Activated CD4-positive, alpha-beta T cell treated with anti-CD3 and anti-CD28 coated beads, Interleukin-2, Interleukin-4, amounts not matched to agents 100 ng/mL and 50 ng/mL, durations not matched to agents 16 hours and 8 hours (primary cell): ENCODE measurements around the gene ARHGAP44.

Experiments
- DNase-seq: peaks from one replicate; pipeline ENCODE4 v3.0.0-alpha.2; 2020; ENCODE audit warnings: low spot score

ARHGAP44 gene

DNA sequence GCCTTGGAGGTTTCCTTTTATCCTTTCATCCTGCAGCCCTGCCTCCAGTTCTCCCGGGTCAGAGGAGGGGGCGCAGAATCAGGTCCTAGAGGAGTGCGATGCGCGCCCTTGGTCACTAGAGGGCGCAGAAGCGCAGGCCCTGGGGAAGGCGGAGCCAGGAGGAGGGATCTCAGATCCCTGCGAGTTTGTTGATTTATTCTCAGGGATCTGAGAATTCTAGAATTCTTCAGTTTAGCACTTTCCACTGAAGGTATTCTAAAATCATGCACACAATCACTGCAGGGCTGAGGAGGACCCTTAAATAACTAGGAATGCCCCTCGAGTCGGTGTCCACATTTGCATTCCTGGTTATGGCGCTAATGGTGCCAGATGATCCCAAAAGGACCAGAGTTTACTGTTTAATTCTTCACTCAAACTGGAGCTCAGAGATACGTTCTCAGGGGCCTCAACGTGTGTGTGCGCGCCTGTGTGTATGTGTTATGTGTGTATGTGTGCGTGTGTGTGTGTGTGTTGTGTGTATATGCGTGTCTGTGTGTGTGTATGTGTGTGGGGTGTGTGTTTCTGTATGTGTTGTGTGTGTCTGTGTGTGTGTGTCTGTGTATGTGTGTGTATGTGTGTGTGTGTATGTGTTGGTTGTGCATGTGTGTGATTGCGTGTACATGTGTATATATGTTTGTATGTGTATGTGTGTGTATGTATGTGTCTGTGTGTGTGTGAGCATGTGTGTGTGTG, 235.4 kb downstream of the ARHGAP44 start:
- DNase-seq: peak; percentile 65

DNA sequence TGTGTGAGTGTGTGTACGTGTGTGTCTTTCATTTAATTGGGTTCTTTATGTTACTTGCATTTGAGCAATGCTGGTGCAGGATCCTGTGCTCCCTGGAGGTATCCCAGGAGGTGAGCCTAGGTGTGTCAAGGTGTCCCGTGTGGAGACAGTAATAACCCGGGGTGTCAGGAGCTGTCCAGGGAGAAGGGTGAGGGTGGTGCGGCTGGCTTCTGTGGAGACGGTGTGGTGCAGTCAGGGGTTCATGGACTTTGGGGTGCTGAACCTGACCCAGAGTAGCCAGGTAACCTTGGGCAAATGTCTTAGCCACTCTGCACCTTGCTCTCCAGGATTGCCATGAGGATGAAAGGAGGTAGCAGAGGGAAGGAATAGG, 235.9 kb downstream of the ARHGAP44 start:
- no peak for DNase-seq

DNA sequence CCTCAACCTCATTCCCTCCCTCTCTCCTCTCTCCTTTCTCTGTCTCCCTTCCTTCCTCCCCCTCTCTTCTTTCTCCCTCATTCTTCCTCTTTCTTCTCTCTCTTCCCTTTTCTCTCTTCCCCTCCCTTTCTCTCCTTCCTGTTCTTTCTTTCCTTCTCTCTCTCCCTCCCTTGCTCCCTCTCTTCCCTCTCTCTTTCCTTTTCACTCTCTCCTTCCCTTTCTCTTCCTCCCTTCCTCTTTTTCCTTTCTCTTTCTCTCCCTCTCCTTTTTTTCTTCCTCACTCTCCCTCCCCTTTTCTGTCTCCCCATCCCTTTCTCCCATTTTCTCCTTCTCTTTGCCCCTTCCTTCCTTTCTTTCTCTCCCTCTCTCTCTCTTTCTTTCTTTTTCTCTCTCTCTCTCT, 236.4 kb downstream of the ARHGAP44 start:
- DNase-seq: no peak

DNA sequence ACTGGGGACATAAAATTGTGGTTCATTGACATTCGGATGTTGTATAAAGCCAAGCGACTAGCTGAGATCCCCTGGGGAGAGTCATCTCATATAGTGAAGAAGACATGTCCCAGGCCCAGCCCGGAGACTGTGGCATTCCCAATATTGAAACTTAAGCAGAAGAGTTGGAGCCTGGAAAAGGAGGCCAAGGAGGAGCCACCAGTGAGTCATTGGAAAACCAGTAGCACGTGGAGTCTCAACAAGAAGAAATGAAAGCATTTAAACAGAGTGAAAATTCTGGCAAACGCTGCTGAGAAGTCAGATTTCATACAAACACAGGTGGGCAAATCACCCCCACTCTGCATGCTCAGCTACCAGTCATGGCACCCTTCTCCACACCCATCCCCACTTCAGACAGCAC, 237.9 kb downstream of the ARHGAP44 start:
- DNase-seq: no peak

DNA sequence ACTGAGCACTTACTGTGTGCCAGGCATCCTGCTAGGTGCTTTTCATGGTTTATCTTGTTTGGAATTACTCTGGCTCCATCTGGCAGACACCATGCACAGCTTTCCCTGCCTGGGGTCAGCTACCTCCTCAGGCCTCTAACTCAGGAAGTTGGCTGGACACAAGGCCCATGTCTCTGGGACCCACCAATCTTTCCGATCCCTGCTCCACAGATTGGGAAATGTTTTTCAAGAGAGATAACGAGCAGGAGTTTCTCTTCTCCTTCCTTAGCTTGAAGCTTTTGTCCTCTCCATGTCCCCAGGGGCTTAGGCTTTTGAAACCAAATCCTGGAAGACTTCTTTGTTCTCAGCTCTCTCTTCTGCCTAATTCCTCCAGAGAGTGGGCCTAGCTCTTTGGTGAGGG, 240.0 kb downstream of the ARHGAP44 start:
- no peak for DNase-seq

DNA sequence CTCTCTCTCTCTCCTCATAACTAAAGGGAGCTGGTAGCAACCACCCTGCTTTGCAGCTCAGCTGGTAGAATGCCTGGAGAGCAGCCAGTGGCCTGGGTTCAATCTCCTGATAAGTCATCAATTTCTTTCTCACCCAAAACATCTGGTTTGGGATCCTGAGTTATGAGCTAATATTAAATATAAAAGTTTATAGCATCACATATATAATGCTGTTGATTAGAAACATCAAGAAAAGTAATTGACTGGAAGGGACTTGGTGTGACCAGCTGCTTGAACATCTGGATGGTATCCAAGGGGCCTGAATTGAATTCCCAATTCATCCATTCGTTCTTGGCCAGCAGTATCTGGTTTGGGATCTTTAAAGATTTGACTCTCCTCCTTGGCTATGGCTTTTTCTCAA, 240.8 kb downstream of the ARHGAP44 start:
- DNase-seq: no peak

DNA sequence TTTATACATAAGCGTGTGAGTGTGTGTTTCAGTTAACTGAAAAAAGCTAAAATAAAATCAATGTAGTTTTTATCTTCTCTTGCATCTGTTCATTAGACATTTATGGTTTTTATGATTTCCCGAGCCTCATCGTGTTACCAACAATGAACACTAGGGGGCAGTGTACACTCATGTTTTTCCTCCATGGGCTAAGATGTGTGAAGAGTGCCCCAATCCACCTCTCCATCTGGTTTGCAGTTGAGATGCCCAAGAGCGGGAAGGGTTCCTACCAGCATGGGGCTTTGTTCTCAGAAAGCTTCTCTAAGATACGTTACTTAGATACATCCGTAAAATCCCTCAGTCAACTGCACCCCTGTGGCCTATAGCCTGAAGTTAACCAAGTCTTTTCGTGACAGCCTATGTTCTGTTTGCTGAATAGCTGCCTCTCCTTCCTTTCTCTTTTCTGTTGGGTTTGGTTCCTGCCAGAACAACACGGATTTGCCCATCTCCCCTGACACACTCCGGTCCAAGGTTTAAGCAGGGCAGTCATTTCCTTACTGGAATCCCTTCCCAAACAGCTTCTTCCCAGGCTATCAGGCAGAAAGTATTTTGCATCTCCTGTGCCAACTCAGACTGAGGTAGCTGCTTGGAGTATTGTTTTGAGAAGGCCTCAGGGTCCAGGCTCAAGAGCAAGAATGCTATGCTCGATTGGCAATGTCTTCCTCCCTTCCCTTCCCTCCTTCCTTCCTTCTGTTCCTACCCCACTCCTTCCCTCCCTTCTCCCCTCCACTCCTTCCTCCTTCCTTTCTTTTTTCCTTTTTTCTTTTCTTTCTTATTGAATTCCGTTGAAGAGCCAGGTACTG, 241.4 kb downstream of the ARHGAP44 start:
- DNase-seq: peak; percentile 59

DNA sequence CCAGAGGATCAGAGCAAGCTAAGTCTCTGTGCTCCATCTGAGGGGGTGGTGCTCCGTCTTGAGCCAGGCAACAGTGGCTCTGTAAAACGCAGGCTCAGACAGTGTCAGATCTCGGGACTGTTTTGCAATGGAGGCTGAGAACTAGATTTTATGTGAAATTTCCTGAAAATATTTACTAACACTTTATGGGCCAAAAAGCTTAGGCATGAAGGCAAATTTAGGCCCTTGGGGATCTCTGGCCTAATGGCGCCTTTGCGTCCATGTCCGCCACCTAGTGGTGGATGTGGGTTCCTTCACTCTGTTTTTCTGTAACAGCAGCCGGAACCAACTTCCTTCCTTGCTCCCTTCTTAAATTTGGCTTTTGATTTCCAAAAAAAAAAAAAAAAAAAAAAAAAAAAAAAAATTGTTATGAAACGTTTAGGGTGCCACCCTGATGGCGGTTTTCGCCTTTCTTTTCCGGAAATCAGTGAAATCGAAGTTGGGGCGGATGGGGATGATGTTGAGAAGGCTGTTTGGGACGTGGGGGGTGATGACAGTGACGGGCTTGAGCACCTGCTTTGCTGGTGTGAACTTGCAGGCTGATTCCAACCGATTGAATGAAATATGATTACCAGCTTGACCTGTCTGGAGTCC, 242.5 kb downstream of the ARHGAP44 start:
- DNase-seq: peak; percentile 59

DNA sequence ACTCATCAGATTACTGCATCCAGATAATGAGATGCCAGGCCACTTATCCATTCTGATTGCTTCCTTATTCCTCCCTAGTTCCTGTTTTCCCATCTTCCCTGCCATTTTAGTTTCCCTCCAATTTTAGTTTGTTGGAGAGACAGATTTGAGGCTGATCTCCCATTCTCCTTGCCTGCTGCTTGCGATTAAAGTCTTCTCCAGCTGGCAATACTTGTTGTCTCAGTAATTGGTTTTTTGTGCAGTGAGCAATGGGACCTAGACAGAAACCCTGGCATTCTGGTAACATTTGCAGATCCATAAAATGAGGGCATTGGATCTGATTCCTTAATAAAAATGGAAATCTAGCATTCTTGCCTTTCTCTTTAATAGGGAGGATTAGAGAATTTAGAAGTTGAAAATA, 246.1 kb downstream of the ARHGAP44 start:
- no peak for DNase-seq

DNA sequence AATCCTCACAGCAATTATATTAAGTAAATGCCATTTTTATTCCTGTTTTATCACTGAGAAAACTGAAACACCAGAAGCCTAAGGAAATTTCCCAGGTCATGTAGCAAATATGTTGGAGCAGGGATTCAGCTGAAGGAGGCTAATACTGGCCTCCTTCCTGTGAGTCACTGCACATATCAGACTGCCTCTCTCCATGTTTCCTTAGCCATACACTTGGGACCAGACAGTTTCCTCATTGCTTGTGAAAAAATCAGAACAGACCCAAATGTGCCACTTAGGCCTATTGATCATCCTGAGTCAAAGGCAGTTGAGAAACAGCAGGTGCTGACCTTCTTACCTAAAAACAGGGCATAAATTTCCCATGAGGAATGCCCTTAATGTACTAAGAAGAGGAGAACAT, 247.5 kb downstream of the ARHGAP44 start:
- DNase-seq: no peak

DNA sequence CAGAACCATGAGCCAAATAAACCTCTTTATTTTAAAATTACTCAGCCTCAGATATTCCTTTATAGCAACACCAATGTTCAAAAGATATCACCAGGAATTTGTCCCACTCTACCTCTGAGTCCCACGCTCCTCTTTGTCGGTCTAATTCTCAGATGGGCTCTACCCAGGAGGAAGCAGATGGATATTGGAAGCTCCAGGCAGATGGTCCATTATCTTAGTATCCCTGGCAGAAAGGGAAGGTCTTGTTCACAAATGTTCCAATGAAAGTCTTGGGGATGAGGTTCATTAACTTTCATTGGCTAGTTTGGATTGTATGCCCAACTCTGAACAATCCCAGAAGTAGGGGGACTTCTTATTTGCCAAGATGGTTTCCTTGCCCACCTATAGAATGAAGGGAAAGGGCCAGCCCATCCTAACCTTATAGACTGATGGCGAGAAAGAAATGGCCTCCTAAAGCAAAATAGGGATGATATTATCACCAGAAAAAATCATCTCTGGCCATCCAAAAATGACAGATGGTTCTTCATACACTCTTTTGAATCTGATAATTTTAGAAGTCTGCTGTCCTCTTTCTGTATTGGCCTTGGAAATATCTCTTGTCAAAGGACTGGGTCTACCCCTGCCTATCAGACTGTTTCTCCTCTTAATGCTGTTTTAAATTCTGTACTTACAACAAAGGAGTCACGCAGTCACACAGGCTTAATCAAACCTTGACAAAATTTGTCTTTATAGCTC, 249.8 kb downstream of the ARHGAP44 start:
- DNase-seq: no peak
